HG03378 (cell line): ENCODE data around the gene GRAMD4.
"Not testable (repeated sequence)": the region's sequence is repeated elsewhere in the genome, so short reads cannot be mapped to it uniquely, and the experiment has no call there.

Source experiments
- ATAC-seq: cut with Tn5 transposase; IDR thresholded peaks from one replicate; pipeline ENCODE4 v1.9.1; 2021; ENCODE audit warnings: mild to moderate bottlenecking, moderate library complexity; ENCODE audit not compliant: unreplicated experiment

GRAMD4 gene

GRCh38 chr22:46634973-46635685 lies 14.9 kb downstream of the GRAMD4 start:
- not testable (repeated sequence) for ATAC-seq

DNA sequence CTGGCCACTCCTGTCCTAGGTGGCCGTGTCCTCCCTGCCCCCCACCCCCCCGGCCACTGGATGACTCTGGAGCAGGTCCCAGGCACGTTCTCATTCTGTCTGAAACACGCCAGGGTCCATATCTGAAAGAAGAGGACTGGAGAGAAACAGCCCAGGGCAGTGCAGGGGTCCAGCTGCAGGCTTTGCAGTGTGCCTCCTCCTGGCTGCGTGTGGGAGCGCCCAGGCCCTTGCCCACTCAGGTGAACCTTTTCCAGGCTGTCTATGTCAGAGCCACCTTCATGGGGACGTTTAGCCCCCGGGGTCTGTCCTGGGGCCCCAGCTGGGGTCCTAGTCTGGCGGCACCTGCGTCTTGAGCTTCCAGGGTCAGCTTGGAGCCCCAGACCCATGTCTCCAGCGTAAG lies 15.6 kb downstream of the GRAMD4 start:
- no peak for ATAC-seq

DNA sequence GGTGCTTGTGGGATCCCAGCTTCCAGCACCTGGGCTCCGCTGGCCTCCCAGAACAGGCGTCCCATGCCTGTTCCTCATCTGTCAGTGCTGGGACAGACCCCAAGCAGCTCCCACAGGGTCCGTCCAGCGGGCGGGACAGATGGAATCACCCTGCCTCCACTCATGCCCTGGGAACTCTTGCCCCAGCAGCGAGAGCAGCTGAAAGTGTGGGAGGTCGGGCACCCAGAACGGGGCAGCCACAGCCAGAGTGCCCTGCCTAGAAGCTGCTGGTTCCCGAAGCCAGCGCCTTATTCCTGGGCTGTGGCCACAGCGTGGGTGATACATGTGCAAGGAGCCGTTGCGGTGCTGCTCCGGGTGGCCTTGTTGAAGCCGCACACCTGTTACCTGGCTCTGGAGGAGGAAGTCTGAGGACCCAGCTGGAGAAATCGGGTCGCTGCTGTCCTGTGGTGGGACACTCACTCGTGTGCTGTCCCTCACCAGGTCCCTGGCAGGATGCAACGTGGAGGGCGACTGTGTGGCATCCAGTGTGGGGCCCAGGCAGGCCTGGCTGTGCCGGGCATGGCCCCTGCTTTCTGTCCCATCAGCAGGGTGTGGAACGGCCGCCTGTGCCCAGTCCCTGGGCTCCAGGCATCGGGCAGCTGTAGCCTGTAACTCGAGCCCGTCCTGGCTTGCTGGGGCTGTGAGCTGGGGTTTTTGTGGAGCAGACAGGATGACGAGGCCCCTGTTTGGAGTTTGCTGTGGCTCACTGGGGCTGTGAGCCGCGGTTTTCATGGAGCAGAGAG lies 16.2 kb downstream of the GRAMD4 start:
- ATAC-seq = no peak

GRCh38 chr22:46637711-46638600 lies 17.8 kb downstream of the GRAMD4 start:
- no peak for ATAC-seq

GRCh38 chr22:46638601-46639431 lies 18.6 kb downstream of the GRAMD4 start:
- no peak for ATAC-seq

DNA sequence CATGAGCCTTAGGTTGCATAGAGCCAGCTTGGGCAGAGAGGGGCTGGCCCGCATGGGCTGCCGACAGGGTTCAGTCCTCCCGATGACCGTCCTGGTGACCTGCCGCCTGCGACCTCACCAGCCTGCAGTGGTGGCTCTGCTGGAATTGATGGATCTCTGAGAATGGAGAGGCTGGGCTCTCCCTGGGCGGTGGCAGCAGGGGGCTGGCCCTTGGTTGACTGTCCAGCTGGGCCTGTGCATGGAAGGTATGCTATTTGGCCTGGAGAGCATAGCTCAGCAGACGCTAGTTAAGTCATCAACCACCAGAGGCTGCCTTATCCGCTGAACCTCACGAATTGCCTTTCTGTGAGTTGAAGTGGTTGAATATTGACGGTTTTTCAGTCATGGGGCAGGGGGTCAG lies 19.7 kb downstream of the GRAMD4 start:
- no peak for ATAC-seq

- no peak for ATAC-seq
These were observed 20.3 kb downstream of the GRAMD4 start for GRCh38 chr22:46640293-46641055.

DNA sequence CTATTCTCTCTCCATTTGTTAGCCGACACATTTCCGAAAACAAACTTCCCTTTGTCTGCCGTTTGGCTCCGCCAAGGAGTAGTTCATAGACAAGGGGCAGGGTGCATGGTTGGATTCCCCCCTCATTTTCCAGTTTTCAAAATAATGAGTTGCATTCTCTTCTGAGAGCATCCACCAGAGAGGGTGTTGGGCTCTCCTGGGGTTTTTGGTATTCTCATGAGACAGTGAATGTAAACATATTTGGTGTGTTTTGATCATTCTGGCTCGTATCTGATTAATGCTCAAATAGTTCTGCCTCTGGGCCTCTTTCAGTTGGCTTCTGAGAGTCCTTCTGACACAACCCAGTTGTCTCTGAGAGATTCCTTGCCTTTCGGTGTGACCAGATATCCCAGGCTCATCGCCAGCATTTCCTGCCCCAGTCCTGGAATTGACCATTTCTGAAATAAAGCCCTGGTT lies 21.7 kb downstream of the GRAMD4 start:
- ATAC-seq = no peak

GRCh38 chr22:46642840-46643480 lies 22.8 kb downstream of the GRAMD4 start:
- not testable (repeated sequence) for ATAC-seq

- ATAC-seq = no peak
These were observed 26.5 kb downstream of the GRAMD4 start for GRCh38 chr22:46646531-46647215.

DNA sequence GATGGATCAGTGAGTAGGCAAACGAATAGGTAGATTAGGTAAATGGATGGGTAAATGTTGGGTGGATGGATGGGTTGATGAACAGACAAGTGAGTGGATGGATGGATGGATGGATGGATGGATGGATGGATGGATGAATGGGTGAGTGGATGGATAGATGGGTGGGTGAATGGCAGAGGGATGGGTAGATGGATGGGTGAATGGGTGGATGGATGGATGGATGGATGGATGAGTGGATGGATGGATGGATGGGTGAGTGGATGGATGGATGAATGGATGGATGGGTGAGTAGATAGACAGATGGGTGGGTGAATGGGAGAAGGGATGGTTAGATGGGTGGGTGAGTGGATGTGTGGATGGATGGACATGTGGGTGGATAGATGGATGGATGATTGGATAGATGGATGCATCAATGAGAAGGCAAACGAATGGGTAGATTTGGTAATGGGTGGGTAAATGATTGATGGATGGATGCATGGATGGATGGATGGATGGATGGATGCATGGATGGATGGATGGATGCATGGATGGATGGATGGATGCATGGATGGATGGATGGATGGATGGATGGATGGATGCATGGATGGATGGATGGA lies 28.1 kb downstream of the GRAMD4 start:
- ATAC-seq = not testable (repeated sequence)

- ATAC-seq = no peak
These were observed 29.2 kb downstream of the GRAMD4 start for GRCh38 chr22:46649141-46650077.

- no peak for ATAC-seq
These were observed 30.1 kb downstream of the GRAMD4 start for GRCh38 chr22:46650078-46650810.

DNA sequence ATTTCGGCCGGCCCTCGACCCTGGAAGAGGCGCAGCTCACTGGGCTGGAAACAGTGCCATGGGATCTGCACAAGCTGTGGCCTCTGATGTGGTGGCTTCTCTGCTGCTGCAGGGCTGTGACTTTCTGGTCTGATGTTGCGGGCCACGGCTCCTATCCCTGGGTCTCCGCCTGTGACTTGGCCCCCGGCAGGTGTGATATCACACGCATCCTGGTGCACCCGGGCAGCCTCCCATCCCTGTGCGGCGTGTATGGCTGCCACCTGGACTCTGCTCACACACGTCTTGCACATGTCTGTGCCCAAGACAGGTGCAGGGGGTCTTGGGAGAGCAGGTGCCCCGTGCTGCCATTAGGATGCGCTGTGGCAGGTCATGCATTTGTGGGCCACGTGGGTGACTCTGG lies 31.1 kb downstream of the GRAMD4 start:
- ATAC-seq = no peak

- ATAC-seq = no peak
These were observed 32.1 kb downstream of the GRAMD4 start for GRCh38 chr22:46652081-46652846.
